NCI-H524 (cell line): ENCODE measurements around the gene FILIP1L.
"Not testable (repeated sequence)": the region's sequence is repeated elsewhere in the genome, so short reads cannot be mapped to it uniquely, and the experiment has no call there.

Experiments
- DNase-seq, 2 experiments: peaks; one replicate each; lab custom pipeline; 2025; lab: John Stamatoyannopoulos, UW

The FILIP1L gene

GRCh38 chr3:100098784-100099070, 15.6 kb downstream of the FILIP1L start:
- DNase-seq, result no peak

GRCh38 chr3:100097919-100098783, 16.1 kb downstream of the FILIP1L start:
- DNase-seq, result no peak

- no peak for DNase-seq
Observed at GRCh38 chr3:100096866-100097265, 17.4 kb downstream of the FILIP1L start.

GRCh38 chr3:100096286-100096685, 18.0 kb downstream of the FILIP1L start:
- not testable (repeated sequence) for DNase-seq

GRCh38 chr3:100093831-100094230, 20.5 kb downstream of the FILIP1L start:
- no peak for DNase-seq

- DNase-seq, result no peak
Observed at GRCh38 chr3:100090669-100091005, 23.7 kb downstream of the FILIP1L start.

- DNase-seq, result no peak
Observed at GRCh38 chr3:100089812-100090668, 24.3 kb downstream of the FILIP1L start.

- no peak for DNase-seq
Observed at GRCh38 chr3:100088735-100089368, 25.4 kb downstream of the FILIP1L start.

- DNase-seq, result no peak
Observed at GRCh38 chr3:100087198-100087597, 27.1 kb downstream of the FILIP1L start.

- no peak for DNase-seq
Observed at GRCh38 chr3:100086401-100086800, 27.9 kb downstream of the FILIP1L start.

GRCh38 chr3:100084100-100084806, 30.0 kb downstream of the FILIP1L start:
- no peak for DNase-seq

GRCh38 chr3:100083209-100083608, 31.1 kb downstream of the FILIP1L start:
- no peak for DNase-seq

GRCh38 chr3:100082714-100083113, 31.6 kb downstream of the FILIP1L start:
- no peak for DNase-seq

- DNase-seq, result no peak
Observed at GRCh38 chr3:100081986-100082692, 32.2 kb downstream of the FILIP1L start.

- no peak for DNase-seq
Observed at GRCh38 chr3:100081311-100081710, 33.0 kb downstream of the FILIP1L start.

- no peak for DNase-seq
Observed at GRCh38 chr3:100080573-100080972, 33.7 kb downstream of the FILIP1L start.

- DNase-seq, result no peak
Observed at GRCh38 chr3:100079328-100079727, 35.0 kb downstream of the FILIP1L start.

GRCh38 chr3:100076731-100077529, 37.4 kb downstream of the FILIP1L start:
- DNase-seq, result no peak

GRCh38 chr3:100075851-100076730, 38.2 kb downstream of the FILIP1L start:
- DNase-seq, result no peak

- DNase-seq, result no peak
Observed at GRCh38 chr3:100075196-100075595, 39.1 kb downstream of the FILIP1L start.
